Erythroblast (primary cell): Measurements from ENCODE around the gene PFDN6.

Experiments
- GATA1 ChIP-seq: IDR thresholded peaks from 2 replicates; pipeline ENCODE4 v1.6.1; 2011; ENCODE audit warnings: low read depth, mild to moderate bottlenecking, control low read depth, low read length, moderate library complexity
- POLR2A ChIP-seq: IDR thresholded peaks from 2 replicates; pipeline ENCODE4 v1.6.1; 2011; ENCODE audit warnings: mild to moderate bottlenecking, low read length

GRCh38 chr6:33298773-33299236 is 9.4 kb downstream of the PFDN6 start, which contains the start of gene RGL2:
- TF ChIP-seq POLR2A (no peak), GATA1 (no peak)
